Endothelial cell of umbilical vein (primary cell): ENCODE measurements around the gene LHFPL2. TPM values are rescaled to one million over a fixed set of nuclear protein-coding genes. Genes with fewer than 3 reads are reported as not detected.

Source experiments
- BruUV-seq: library from RNA; stranded (reverse); fragments of 400-500 nt; replicated peaks from 2 replicates; lab custom pipeline; 2021; lab: Mats Ljungman, UMichigan
- CTCF ChIA-PET: fragments of 300-600, 350-600 bp; sonication (Branson Sonifier 250); formaldehyde crosslinking; loops from one replicate; lab custom pipeline; 2021; ENCODE audit warnings: antibody characterized with exemption, inconsistent platforms; lab: Charles Lee
- POLR2A ChIA-PET: fragments of 300-600, 350-600 bp; sonication (Branson Sonifier 250); formaldehyde crosslinking; loops from one replicate; lab custom pipeline; 2021; ENCODE audit warnings: antibody characterized with exemption, inconsistent platforms; lab: Charles Lee
- DNase-seq: peaks from one replicate; pipeline ENCODE4 v3.0.0-alpha.2; 2011; ENCODE audit warnings: low read depth, low spot score
- FAIRE-seq: peaks from 2 replicates; lab custom pipeline; 2011; peaks lifted over from hg19 to GRCh38; lab: Jason Lieb, UNC
- H2AFZ ChIP-seq: 2 replicates; pipeline ENCODE4 v1.6.0; 2012; ENCODE audit warnings: low read depth, low read length, control low read depth, inconsistent platforms
- H3K27ac ChIP-seq: 2 replicates; pipeline ENCODE4 v1.5.1; 2011; ENCODE audit warnings: low read depth, mild to moderate bottlenecking, control low read depth, low read length, moderate library complexity; ENCODE audit not compliant: insufficient read depth
- H3K27me3 ChIP-seq, 2 experiments: 2 replicates each; pipeline versions ENCODE4 v1.6.0 to v1.6.1; 2011; ENCODE audit warnings: low read length in 2 of 2, mixed read lengths in 1 of 2; ENCODE audit not compliant: control insufficient read depth in 2 of 2, insufficient read depth in 2 of 2
- H3K36me3 ChIP-seq, 2 experiments: 2 replicates in 1 of 2; 3 replicates in 1 of 2; pipeline ENCODE4 v1.5.1; 2011; ENCODE audit warnings: low read length in 2 of 2, mild to moderate bottlenecking in 1 of 2, moderate library complexity in 1 of 2; ENCODE audit not compliant: control insufficient read depth in 2 of 2, insufficient read depth in 2 of 2; ENCODE audit errors: extremely low read depth in 1 of 2
- H3K4me1 ChIP-seq: 3 replicates; pipeline ENCODE4 v1.5.1; 2011; ENCODE audit warnings: mild to moderate bottlenecking, low read length; ENCODE audit not compliant: control insufficient read depth, insufficient read depth; ENCODE audit errors: extremely low read depth
- H3K4me2 ChIP-seq: 2 replicates; pipeline ENCODE4 v1.6.1; 2011; ENCODE audit warnings: low read length, control low read depth, mixed read lengths; ENCODE audit not compliant: insufficient read depth
- H3K4me3 ChIP-seq, 3 experiments: fragments of 200-600 bp in 1 of 3; sonication (generic), shearing (Covaris generic) in 1 of 3; replicated peaks in 1 of 3; 2 replicates each; pipeline ENCODE4 v1.5.1; 2011 to 2016; ENCODE audit warnings: control low read depth in 3 of 3, low read length in 3 of 3, mild to moderate bottlenecking in 2 of 3, inconsistent platforms in 1 of 3, low read depth in 1 of 3, moderate library complexity in 1 of 3; ENCODE audit not compliant: insufficient read depth in 1 of 3
- H3K79me2 ChIP-seq: 2 replicates; pipeline ENCODE4 v1.6.0; 2012; ENCODE audit warnings: low read length, inconsistent platforms; ENCODE audit not compliant: control insufficient read depth, insufficient read depth
- H3K9ac ChIP-seq: replicated peaks from 2 replicates; pipeline ENCODE3; 2011; ENCODE audit warnings: low read length, control low read depth; ENCODE audit not compliant: insufficient read depth; ENCODE audit errors: extremely low read depth
- H3K9me1 ChIP-seq: replicated peaks from 3 replicates; pipeline ENCODE4 v1.6.0; 2011; ENCODE audit warnings: mild to moderate bottlenecking, low read length; ENCODE audit not compliant: control insufficient read depth, insufficient read depth; ENCODE audit errors: extremely low read depth
- H3K9me3 ChIP-seq: replicated peaks from 2 replicates; pipeline ENCODE4 v1.5.1; 2012; ENCODE audit warnings: low read length, inconsistent platforms; ENCODE audit not compliant: control insufficient read depth, insufficient read depth
- H4K20me1 ChIP-seq: replicated peaks from 2 replicates; pipeline ENCODE3; 2011; ENCODE audit warnings: mild to moderate bottlenecking, low read length; ENCODE audit not compliant: control insufficient read depth, insufficient read depth; ENCODE audit errors: extremely low read depth
- CTCF ChIP-seq, 2 donors: IDR thresholded peaks; 1 replicate in 1 of 2; 2 replicates in 1 of 2; pipeline ENCODE4 v1.5.1; 2011; ENCODE audit warnings: low read length in 2 of 2, mild to moderate bottlenecking in 2 of 2, moderate library complexity in 2 of 2, control low read depth in 1 of 2, inconsistent platforms in 1 of 2, low read depth in 1 of 2; ENCODE audit not compliant: insufficient read depth in 1 of 2; ENCODE audit errors: extremely low read depth in 1 of 2
- EZH2 ChIP-seq: IDR thresholded peaks from 2 replicates; pipeline ENCODE4 v1.6.1; 2012; ENCODE audit warnings: borderline replicate concordance, low read depth, mild to moderate bottlenecking, moderate library complexity, low read length, inconsistent platforms; ENCODE audit not compliant: severe bottlenecking
- FOS ChIP-seq: IDR thresholded peaks from 2 replicates; pipeline ENCODE4 v1.6.1; 2011; ENCODE audit warnings: mild to moderate bottlenecking, low read length, moderate library complexity, borderline replicate concordance; ENCODE audit not compliant: insufficient read depth
- GATA2 ChIP-seq: IDR thresholded peaks from 2 replicates; pipeline ENCODE4 v1.7.0; 2011; ENCODE audit warnings: low read depth, mild to moderate bottlenecking, moderate library complexity, mixed read lengths, low read length; ENCODE audit not compliant: insufficient read length, insufficient read depth
- JUN ChIP-seq: IDR thresholded peaks from 2 replicates; pipeline ENCODE4 v1.6.1; 2011; ENCODE audit warnings: borderline replicate concordance, low read depth; ENCODE audit not compliant: insufficient read length, insufficient read depth
- MAX ChIP-seq: IDR thresholded peaks from 2 replicates; pipeline ENCODE4 v1.6.1; 2011; ENCODE audit not compliant: insufficient read depth, insufficient read length
- MYC ChIP-seq: IDR thresholded peaks from one replicate; pipeline ENCODE4 v1.6.1; 2011; ENCODE audit warnings: mild to moderate bottlenecking, low read depth, low read length
- POLR2A ChIP-seq: IDR thresholded peaks from 2 replicates; pipeline ENCODE4 v1.6.1; 2012; ENCODE audit warnings: low read depth, mild to moderate bottlenecking, control low read depth, low read length
- POLR2AphosphoS5 ChIP-seq: IDR thresholded peaks from 2 replicates; pipeline ENCODE4 v1.6.1; 2012; ENCODE audit warnings: low read depth, mild to moderate bottlenecking, control low read depth, low read length, moderate library complexity; ENCODE audit not compliant: insufficient read depth
- dilution Hi-C: fragments of 300-500 bp; cut with MboI; formaldehyde crosslinking; loops from one replicate; pipeline ENCODE4 v1.15.0; 2019; ENCODE audit warnings: low sequenced_read_pairs; ENCODE audit not compliant: extremely low pct_ligation_motif_present
- intact Hi-C: fragments of 100-400 bp; cut with micrococcal nuclease; formaldehyde crosslinking; loops from one replicate; pipeline ENCODE4 v1.10.0; 2022
- polyA plus RNA-seq, 4 experiments: library from polyadenylated mRNA; depleted of rRNA in 3 of 4; stranded (reverse) in 3 of 4; unstranded in 1 of 4; fragments of >200 nt; gene quantifications; 2 replicates each; pipeline versions ENCODE4 v1.2.1 to v1.2.3, GENCODE V29; 2011 to 2012; ENCODE audit warnings: missing spikeins in 1 of 4
- total RNA-seq: library from RNA; stranded (reverse); gene quantifications from 2 replicates; pipeline ENCODE4 v1.2.3, GENCODE V29; 2021

LHFPL2 gene
- total and polyA plus RNA-seq, 2 donors (not counting 3 experiments of a cell fraction or from before 2014, with no cell fraction given): 9.6 to 36.3 TPM

GRCh38 chr5:78526049-78526525 is 122.5 kb downstream of the LHFPL2 start:
- ChIA-PET CTCF (interaction anchor here (1.3 to 2.2 kb wide), 4 partner anchors 16 to 71 kb away, joined by 4 to 11 read pairs (median 8); no protein-coding TSS in a partner anchor), POLR2A (interaction anchor here (0.6 to 2.5 kb wide), 3 partner anchors 21 to 122 kb away, joined by 3 to 7 read pairs (median 6); partner anchors contain the start of gene LHFPL2)
- FAIRE-seq (peak; percentile 77), DNase-seq (peak; percentile 93)
- H3K27me3 ChIP-seq: no peaks in the 10 kb centered on the region
- H3K9me3 ChIP-seq: no peaks in the 10 kb centered on the region
- dilution Hi-C loops: no loop called here
- peak overlapping the region; percentile 12 for H3K4me2 ChIP-seq
- H3K9me1 ChIP-seq: no peaks in the 10 kb centered on the region
- peak overlapping the region; percentile 99 for H3K27ac ChIP-seq
- no peaks in the 10 kb centered on the region for H3K36me3 ChIP-seq
- TF ChIP-seq GATA2: peak; percentile 77
- no peak for TF ChIP-seq EZH2
- no peak for TF ChIP-seq MAX
- TF ChIP-seq JUN: peak; percentile 40
- TF ChIP-seq POLR2AphosphoS5: peak; percentile 60
- TF ChIP-seq CTCF (IDR thresholded peaks at IDR 0.05; ENCODE audit: extremely low read depth in 1 of 2, insufficient read depth in 1 of 2, low read depth in 1 of 2, low read length in 2 of 2): no peak
- peak; percentile 86 for TF ChIP-seq FOS
- peak; percentile 39 for TF ChIP-seq POLR2A
- no peak for TF ChIP-seq MYC
- peak overlapping the region; percentile 94 for H3K9ac ChIP-seq
- BruUV-seq: no TSS peak
- peaks cover 5% of the 10 kb centered on the region for H3K79me2 ChIP-seq
- no peak overlapping the region for H3K4me3 ChIP-seq
- H4K20me1 ChIP-seq: no peaks in the 10 kb centered on the region
- peaks cover 96% of the 10 kb centered on the region for H3K4me1 ChIP-seq
- H2AFZ ChIP-seq: no peak overlapping the region
- intact Hi-C loops: loop anchor here (2.0 to 5.0 kb wide), 5 partner anchors 59 to 606 kb away; partner anchors contain the start of gene SCAMP1
